GM21528 (cell line): ENCODE measurements around the gene RHBDL3.

Experiments
- ATAC-seq: cut with Tn5 transposase; IDR thresholded peaks from one replicate; pipeline ENCODE4 v1.9.1; 2021; ENCODE audit warnings: mild to moderate bottlenecking, moderate library complexity; ENCODE audit not compliant: unreplicated experiment, low FRiP score

Gene RHBDL3

DNA sequence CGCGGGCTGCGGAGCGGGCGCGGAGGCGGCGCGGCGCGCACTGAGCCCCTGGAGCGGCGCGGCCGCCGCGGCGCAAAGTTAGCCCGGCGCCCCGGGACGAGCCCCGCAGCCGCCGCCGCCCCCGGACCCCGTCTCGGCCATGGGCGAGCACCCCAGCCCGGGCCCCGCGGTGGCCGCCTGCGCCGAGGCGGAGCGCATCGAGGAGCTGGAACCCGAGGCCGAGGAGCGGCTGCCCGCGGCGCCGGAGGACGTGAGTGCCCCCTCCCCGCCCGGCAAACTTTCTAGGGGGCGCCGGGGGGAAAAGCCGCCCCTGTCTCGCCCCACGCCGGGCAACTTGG lies 388 bp downstream of the RHBDL3 start:
- ATAC-seq, result no peak

DNA sequence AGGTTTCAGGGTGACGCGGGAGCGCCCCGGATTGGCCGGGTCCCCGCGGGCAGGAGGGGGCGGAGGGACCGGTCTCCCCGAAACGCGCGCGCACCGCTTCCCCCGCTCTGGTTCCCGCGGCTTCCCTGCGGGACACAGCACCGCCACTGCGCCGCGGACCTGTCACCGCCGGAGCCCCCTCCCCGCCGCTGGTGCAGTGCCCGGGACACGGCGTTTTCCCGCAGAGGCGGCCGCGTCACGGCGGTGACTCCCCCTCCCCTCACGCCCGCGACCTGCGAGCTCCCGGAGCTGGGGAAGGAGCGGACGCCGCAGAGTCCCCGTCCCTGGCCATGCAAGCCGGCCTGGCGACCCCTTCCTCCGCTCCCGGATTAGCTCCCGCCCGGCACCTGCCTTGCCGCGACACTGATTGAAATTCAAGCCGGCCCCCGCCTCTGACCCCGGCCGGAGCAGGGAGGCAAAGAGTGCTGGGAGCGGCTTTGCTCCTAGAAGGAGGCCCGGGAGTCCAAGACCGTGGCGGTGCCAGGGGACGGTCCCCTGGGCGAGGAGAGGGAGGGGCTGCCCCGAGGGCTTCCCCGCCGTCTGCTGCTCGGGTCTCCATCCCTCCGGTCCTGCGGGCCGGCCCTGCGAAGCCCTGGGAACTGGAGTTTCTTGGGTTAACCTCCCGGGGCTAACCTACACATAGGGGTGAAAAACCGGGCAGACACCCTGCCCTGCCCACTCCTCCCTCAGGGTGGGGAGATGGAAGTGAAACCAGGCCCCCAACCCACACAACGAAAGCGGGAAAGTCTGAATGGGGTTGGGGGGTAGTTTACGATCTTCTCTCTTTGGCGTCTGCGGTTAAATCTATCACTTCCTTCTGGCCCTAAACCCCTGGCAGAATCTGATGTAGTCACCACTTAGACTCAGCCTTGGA lies 1.0 kb downstream of the RHBDL3 start:
- ATAC-seq, result no peak

DNA sequence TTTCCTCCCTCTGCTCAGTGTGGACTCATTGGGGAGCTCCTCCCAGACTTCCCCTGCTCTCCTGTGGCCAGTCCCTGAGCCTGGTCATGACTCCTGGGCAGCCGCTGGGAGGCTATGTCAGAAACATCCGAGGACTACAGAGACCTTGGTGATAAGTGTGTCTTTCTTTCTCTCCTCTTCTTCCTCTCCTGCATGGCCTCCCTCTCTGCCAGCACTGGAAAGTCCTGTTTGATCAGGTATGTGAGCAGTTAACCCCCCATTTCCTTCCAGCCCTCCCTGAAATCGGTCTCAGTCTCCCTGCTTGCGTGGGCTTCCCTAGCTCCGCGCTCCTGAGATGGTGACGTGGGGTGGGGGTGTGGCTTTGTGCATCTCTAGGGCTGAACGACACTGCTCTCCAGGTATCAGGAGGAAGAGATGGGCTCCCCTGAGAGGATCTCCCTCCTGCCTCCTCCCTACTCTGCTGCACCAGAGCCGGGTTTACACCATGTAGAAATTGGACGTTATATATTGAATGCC lies 2.1 kb downstream of the RHBDL3 start:
- no peak for ATAC-seq

DNA sequence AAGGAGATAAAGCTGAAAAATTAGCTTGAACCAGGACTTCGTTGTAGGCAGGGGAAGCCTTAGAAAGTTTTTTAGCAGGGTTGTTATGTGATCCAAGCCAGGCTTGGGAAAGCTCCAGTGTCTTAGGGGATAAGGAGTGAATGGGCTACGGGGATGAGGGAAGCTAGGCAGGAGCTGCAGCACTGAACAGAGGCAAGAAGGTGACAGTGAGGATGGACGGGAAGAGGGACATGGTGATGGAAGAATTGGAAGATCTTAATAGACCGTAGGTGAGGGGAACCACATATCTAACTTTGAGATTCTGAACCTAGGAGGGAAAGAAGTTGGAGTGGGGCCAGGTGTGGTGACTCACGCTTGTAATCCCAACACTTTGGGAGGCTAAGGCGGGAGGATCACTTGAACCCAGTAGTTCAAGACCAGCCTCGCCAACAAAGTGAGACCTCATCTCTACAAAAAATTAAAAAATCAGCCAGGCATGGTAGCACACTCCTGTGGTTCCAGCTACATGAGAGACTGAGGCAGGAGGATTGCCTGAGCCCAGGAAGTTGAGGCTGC lies 3.2 kb downstream of the RHBDL3 start:
- ATAC-seq, result no peak

DNA sequence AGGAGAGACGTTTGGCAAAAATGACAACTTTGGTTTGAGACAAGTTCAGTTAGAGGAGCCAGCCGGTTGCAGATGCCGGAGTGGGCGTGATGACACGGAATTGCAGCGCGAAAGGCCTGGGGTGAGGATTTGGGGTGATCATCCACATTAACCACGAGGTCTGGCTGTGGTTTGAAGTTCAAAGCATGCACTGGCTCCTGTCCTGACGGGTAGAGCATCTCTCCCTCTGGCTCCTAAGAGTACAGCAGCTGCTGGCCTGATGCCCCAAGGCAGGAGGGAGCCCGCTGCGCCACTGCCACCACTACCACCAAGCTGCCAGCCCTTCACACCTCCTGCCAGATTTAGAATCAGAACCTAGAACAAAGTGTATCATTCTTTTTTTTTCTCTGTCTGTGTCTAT lies 3.7 kb downstream of the RHBDL3 start:
- no peak for ATAC-seq

DNA sequence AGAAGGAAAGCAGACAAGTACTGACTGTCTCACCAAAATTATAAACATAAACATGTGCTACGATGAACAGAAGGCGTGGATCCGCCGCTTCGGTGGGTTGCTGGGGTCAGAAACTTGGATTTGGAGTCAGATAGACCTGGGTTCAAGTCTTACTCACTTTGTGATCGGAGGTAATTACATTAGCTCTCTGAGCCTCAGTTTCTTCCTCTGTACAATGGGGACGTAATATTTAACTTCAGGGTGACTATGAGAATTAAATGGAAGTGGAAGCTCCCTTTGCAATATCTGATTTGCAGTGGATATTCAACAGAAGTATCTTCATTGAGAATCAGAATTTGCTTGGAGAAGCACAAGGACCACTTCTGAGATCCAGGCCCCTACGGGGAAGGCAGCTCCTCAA lies 6.2 kb downstream of the RHBDL3 start:
- ATAC-seq, result no peak

DNA sequence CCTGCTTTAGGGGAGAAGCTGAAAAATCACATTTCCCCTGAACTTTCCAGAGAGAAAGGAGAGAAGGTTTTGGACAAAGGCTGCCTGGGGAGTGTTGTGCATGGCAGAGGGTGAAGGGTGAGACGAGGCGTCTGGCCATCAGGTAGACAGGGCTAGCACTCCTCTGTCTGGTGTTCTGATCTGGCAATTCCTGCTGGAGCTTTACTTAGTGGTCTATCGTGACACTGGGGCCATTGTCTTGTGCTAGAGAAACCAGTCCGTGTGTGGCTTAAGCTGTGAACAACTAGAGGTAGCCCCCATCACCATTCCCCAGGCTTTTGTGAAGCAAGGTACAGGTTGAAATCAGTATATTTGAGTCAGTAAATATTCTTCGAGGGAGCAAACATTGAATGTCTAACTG lies 8.5 kb downstream of the RHBDL3 start:
- no peak for ATAC-seq

DNA sequence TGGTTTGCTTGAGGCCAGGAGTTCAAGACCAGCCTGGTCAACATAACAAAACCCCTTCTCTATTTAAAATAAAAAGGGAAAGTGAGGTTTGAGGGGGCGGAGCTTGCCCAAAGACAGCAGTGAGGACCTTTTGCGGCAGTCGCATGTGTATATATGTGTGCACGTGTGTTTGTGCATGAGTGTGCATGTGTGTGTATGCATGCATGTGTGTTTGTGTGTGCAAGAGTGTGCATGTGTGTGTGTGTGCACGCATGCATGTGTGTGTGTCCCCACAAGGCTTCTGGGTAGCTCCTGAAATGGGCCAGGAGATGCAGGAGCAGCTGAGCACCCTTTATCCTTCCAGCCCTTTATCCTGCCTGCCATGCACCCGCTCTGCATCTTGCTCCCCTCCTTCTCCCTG lies 9.0 kb downstream of the RHBDL3 start:
- ATAC-seq, result no peak

DNA sequence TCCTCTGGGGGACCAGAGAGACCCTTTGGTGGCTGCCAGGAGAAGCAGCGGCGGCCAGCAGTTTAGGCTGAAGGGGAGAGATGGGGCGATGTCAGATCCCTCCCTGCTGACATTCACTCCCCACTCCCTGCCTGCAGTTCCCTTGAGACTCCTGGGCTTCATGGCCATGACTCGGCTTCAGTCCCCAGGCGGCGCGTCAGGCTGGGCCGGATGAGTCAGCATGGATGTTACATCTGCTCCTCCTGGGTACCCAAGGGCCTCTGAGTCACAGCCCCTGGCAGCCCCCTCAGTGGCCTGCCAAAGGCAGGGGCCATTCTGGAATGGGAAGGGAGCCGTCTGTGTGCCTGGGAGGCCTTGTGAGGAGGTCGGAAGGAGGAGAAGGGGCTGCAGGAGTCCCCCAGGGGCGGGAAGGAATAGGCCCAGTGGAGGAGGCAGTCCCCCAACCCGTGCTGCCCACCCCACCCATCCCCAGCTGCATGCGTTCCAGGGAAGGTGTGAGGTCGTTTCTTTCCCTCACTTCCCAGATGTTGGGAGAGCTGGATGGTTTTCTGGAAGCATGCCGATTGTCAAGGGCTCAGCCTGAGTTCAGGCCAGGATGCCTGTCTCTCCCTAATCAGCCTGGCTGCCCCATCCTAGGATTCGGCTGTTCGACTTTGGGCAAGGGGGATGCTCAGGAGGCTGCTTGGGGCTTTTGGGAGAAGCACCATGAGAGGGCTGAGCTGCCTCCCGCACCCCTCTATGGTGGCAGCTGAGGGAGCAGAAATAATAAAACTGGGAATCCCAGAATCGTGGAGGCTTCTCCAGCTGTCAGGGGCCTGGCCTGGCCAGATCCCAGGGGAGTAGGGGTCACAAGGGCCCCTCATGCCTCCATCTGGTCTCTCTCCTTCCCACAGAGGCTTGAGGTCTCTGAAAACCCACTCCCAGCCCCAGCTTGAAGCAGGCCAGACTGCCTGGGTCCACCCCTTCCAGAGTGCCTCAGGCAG lies 9.7 kb downstream of the RHBDL3 start:
- no peak for ATAC-seq

DNA sequence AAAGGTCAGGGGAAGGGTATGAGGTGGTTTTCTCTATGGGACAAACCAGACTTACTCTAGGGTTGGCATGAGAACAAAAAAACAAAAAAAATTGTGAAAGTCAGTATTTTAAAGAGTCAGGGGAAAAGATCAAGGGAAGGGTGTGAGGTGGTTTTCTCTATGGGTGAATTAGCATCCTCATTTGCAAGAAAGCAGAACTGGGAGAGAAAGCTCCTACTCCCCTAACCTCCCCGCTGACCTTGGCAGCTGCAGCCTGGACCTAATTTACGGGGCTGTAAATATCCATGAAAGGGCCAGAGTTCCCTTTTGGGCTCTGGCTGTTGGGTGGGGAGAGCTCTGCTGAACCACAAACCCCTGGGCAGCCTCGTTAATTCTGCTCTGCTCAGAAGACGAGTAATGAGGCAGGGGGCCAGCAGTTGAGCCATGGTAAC lies 10.6 kb downstream of the RHBDL3 start:
- no peak for ATAC-seq

DNA sequence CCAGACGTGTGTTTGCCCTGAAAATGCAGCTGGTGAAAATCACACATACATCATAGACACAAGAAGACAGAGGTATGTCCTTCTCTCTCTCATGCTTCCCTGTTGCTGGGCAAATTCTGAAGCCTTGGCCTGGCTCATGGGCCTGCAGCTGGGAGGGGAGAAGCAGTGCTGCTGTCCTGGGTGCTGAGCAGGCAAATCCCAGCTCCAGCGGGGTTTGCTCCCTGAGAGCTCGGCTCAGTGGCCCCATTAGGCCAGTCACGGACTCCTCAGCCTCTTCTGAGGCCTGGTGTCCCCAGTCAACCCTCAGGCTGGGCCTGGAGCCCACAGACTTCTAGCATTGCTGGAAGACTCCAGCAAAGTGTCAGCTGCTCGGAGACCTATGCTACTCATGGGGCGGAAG lies 11.7 kb downstream of the RHBDL3 start:
- no peak for ATAC-seq

DNA sequence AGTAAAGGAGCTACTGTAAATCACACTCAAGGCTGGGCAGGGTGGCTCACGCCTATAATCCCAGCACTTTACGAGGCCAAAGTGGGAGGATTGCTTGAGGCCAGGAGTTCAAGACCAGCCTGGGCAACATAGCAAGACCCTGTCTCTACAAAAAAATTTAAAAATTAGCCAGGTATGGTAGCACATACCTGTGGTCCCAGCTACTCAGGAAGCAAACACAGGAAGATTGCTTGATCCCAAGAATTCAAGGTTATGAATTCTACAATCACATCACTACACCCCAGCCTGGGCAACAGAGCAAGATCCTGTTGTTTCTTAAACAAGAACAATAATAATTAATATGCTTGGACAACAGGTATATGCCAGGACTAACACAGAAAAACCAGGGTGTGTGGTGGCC lies 13.2 kb downstream of the RHBDL3 start:
- no peak for ATAC-seq

DNA sequence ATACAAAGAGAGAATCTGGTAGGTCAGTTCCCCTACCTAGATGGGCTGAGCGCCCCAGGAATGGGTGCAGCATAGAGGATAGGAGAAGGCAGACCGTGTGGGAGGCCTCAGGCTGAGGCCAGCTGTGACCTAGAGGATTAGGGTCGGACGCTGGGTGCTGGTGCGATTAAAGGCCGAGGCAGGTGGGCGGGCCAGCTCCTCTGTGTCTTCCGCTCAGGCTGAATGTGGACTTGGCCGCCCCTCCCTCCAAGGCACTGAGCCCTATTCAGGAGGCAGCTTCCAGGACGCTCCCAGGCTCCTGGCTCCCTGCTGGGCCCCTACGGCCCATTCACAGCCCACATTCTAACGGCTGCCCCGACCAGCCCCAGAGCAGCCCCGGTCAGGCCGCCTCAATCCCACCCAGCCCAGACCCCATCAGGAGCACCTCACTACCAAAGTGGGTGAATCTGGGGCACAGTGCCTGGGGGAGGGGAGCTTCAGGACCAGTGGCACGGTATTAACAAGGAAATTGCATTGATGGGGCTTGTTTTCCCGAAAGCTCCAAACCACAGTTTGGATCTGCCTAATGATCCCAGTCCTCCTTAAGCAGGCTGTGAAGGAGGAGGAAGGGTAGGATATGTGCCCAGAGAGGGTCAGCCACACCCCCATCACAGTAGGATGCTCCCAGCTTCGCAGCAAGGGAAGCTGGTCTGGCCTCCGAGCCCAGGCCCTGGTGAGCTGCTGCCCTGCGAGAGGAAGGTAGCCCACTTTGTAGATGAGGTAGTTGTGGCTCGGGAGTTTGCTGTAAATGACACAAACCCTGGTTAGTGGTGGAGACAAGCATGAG lies 14.5 kb downstream of the RHBDL3 start:
- ATAC-seq, result no peak

DNA sequence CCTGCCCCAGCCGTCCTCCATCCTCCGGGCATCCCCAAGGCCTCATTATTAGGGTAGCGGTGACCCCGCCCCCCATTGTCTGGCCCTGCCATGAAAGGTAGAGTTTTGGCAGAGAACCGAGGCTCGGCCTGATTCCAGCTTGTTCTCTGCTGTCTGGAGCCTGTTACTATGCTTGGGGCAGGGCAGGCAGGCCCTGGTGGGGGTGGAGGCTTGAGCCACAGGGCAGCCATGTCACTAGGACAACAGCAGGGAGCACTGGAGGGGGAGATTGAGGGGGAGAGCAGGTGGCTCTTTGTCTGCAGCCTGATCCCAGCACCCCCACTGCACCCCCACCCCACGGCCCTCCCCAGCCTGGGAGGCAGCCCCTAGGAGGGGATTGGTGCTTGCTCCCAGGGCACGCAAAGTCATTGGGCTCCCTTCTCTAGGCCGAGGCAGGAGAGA lies 15.4 kb downstream of the RHBDL3 start:
- ATAC-seq, result no peak

DNA sequence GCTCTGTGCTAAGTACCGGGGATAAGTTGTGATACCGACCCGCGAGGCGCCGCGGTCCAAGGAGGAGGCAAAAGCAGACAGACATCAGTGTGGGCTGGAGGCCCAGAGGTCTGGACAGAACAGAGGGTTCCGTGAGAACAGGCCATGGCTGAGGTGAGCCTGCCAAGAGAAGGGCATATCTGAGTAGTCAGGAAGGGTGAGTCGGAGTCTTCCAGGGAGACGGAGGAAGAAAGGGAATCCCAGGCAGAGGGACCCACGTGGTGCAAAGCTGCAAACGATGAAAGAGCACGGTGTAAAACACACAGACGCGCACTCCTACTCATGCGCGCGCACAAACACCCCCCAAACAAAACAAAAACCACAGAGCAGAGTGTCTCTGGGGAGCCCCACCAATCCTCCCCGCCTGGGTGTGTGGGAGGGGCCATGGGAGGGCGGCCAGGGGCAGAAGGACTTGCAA lies 18.1 kb downstream of the RHBDL3 start:
- ATAC-seq, result no peak

DNA sequence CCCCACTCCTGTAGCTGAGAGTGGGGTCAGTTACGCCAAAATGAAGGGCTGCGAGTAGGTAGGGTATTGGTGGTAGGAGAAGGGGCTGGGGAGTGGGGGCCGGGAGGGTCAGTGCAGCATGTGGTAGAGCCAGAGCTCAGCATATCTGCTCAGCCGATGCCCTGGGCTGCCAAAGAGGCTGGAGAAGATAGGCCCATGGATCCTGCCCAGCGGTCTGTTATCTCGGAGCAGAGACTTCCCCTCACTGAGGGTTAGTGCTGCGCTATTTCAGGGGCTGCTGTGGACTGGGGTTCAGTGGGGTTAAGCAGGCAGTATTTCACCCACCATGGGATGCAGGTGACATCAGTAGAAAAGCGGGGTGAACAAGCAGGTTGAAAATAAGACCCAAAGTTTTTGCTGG lies 19.7 kb downstream of the RHBDL3 start:
- no peak for ATAC-seq

DNA sequence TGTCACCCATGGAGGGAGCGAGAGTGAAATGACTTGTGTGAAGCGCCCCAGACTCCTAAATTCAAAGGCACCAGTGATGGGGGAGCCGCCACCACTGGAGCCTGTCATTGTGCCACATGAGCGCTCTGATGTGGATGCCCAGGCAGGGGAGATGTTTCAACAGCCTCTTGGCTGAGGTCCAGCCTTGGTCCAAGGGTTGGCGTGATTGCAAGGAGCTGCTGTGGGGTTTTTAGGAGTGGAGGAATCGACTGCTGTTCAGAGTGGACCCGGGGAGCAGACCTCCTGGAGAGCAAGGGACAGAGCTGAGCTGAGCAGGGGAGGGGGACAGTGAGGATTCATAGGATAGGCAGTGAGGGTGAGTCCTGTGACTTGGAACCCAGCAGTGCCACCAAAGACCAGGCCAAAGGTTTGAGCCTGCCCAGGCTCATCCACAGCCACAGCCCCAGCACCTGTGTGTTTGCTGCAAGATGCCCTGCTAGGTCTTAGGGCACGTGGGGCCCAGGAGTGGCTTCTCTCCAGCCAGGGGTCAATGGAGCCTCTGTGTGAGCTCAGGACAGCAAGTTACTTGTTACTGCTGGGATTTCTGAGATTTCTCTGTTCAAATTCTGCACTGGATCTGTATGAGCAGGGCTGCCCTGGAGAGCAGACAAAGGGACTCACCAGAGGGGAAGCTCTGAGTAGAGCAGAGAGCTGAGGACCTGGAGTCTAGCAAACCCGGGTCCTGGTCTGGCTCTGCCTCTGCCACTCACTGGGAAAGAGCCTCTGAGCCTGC lies 20.3 kb downstream of the RHBDL3 start:
- ATAC-seq, result no peak

DNA sequence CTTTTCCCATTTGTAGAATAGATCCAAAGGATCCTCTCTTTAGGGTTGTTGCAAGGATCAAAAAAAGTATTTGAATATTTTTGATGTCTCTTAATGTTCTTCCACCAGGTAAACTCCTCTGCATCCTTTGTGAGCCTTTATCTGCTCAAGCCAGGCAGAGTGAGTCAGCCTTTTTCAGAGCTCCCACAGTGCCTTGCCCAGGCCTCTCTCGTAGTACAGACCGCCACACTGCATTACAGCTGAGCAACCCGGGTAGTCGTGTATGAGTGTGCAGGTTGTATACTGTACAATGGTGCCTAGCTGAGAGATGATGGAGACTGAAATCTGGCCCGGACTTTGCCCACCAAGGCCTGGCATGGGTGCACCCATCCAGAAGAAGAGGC lies 20.9 kb downstream of the RHBDL3 start:
- ATAC-seq, result no peak

DNA sequence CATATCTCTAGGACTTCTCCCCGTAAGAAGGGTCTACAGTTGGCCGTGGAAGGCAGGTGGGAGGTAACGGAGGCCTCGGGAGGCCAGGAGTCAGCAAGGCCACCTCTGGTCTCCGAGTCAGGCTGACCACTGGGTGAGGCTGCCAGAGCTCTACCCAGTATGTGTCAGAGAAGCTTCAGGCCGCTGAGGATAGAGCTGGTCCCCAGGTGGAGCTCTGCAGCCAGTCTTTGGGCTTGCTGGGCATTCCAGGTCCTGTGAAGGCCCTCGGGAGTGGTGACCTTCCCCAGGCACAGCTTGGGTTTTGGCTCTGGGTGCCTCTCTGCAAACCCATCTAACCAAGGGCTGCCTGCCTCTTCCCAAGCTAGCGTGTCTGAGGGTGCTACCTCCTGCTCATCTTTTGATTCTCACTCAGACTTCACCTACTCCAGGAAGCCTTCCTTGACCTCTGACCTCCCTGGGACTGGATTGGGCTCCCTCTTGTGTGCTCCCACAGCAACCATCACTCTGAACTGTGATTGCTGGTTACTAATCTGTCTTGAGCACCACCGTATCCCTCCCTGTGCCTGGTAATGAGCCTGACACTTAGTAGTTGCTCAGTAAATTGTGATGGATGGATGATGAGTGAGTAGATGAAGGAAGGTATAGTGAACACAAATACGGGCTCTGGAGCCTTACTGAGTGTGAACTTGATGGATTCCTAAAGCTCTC lies 22.3 kb downstream of the RHBDL3 start:
- ATAC-seq, result no peak
